Measurements from ENCODE around the gene OSBPL6.
"Not testable (repeated sequence)": the region's sequence is repeated elsewhere in the genome, so short reads cannot be mapped to it uniquely, and the experiment has no call there.

OSBPL6 gene

GRCh38 chr2:178193823-178194599, at the start of gene OSBPL6:
Gene OSBPL6, plus strand, starts transcription at chr2:178194512. Its CDS starts 111,673 bp downstream, at chr2:178306185.
- peak; percentile 59 for DNase-seq

- peak; percentile 47 for DNase-seq
Observed at GRCh38 chr2:178152033-178152432, 42.3 kb upstream of the OSBPL6 start.

GRCh38 chr2:178152542-178152941, 41.8 kb upstream of the OSBPL6 start:
- DNase-seq: no peak

GRCh38 chr2:178152977-178153376, 41.3 kb upstream of the OSBPL6 start:
- DNase-seq: no peak

GRCh38 chr2:178153878-178154277, 40.4 kb upstream of the OSBPL6 start:
- not testable (repeated sequence) for DNase-seq

GRCh38 chr2:178155524-178155923, 38.8 kb upstream of the OSBPL6 start:
- DNase-seq: no peak

- no peak for DNase-seq
Observed at GRCh38 chr2:178157574-178157973, 36.7 kb upstream of the OSBPL6 start.

GRCh38 chr2:178159966-178160365, 34.3 kb upstream of the OSBPL6 start:
- DNase-seq: no peak

GRCh38 chr2:178160601-178161000, 33.7 kb upstream of the OSBPL6 start:
- DNase-seq: no peak

- DNase-seq: no peak
Observed at GRCh38 chr2:178163395-178163794, 30.9 kb upstream of the OSBPL6 start.

GRCh38 chr2:178163911-178164310, 30.4 kb upstream of the OSBPL6 start:
- no peak for DNase-seq

GRCh38 chr2:178173657-178174056, 20.7 kb upstream of the OSBPL6 start:
- DNase-seq: no peak

- DNase-seq: no peak
Observed at GRCh38 chr2:178177066-178177679, 17.1 kb upstream of the OSBPL6 start.

- not testable (repeated sequence) for DNase-seq
Observed at GRCh38 chr2:178180648-178181047, 13.7 kb upstream of the OSBPL6 start.

- no peak for DNase-seq
Observed at GRCh38 chr2:178187861-178188260, 6.5 kb upstream of the OSBPL6 start.

GRCh38 chr2:178188466-178188865, 5.8 kb upstream of the OSBPL6 start:
- no peak for DNase-seq

GRCh38 chr2:178191004-178191508, 3.3 kb upstream of the OSBPL6 start:
- DNase-seq: no peak

- no peak for DNase-seq
Observed at GRCh38 chr2:178191511-178191910, 2.8 kb upstream of the OSBPL6 start.

- DNase-seq: peak; percentile 10
Observed at GRCh38 chr2:178193496-178193822, 853 bp upstream of the OSBPL6 start.

GRCh38 chr2:178194600-178195389, 483 bp downstream of the OSBPL6 start:
- no peak for DNase-seq

GRCh38 chr2:178195390-178196166, 1.3 kb downstream of the OSBPL6 start:
- peak; percentile 22 for DNase-seq

GRCh38 chr2:178197791-178198190, 3.5 kb downstream of the OSBPL6 start:
- no peak for DNase-seq

- DNase-seq: not testable (repeated sequence)
Observed at GRCh38 chr2:178198441-178198840, 4.1 kb downstream of the OSBPL6 start.
